Vagina (tissue), 2 donors: ENCODE data around the gene CGB3.

ENCODE experiments used
- CTCF ChIP-seq, 3 experiments: fragments of 450-650 bp in 2 of 3; fragments of 200-600 bp in 1 of 3; sonication (generic) in 1 of 3; IDR thresholded peaks; one replicate each; pipeline ENCODE4 v1.5.1; 2017 to 2019; ENCODE audit warnings: antibody characterized with exemption in 3 of 3, mild to moderate bottlenecking in 2 of 3, moderate library complexity in 2 of 3
- POLR2AphosphoS5 ChIP-seq, 2 donors: sonication (generic); formaldehyde crosslinking; IDR thresholded peaks; one replicate each; pipeline ENCODE4 v1.9.0; 2017; ENCODE audit warnings: antibody characterized with exemption in 2 of 2, mild to moderate bottlenecking in 2 of 2, low read depth in 1 of 2; ENCODE audit not compliant: insufficient read depth in 1 of 2

GRCh38 chr19:49069026-49069425 lies 44.9 kb upstream of the CGB3 start:
- TF ChIP-seq POLR2AphosphoS5 (IDR thresholded peaks at IDR 0.05; ENCODE audit: insufficient read depth in 1 of 2, low read depth in 1 of 2) (no peak), CTCF (IDR thresholded peaks at IDR 0.05) (no peak)
